Psoas muscle (tissue), 8 donors: ENCODE data around the gene GTPBP3. TPM values are rescaled to one million over a fixed set of nuclear protein-coding genes. Genes with fewer than 3 reads are reported as not detected.

Experiments
- ATAC-seq, 4 donors: fragments of 200-7000 bp; cut with Tn5 transposase; one replicate each; pipeline ENCODE4 v1.9.1; 2020; ENCODE audit warnings: moderate library complexity in 3 of 4, mild to moderate bottlenecking in 2 of 4
- DNase-seq, 2 donors: peaks; one replicate each; pipeline ENCODE4 v3.0.0-alpha.2; 2020
- H3K27ac ChIP-seq: fragments of 200-600 bp; one replicate; pipeline ENCODE4 v1.8.0; 2022
- H3K27me3 ChIP-seq, 3 donors: fragments of 200-600 bp in 1 of 3; one replicate each; pipeline versions ENCODE4 v1.6.1 to v1.8.0; 2013 to 2022; ENCODE audit warnings: low read length in 2 of 3, mild to moderate bottlenecking in 2 of 3, moderate library complexity in 1 of 3; ENCODE audit not compliant: insufficient read depth in 3 of 3
- H3K36me3 ChIP-seq, 2 donors: fragments of 200-600 bp in 1 of 2; one replicate each; pipeline versions ENCODE4 v1.6.1 to v1.8.0; 2013 to 2022; ENCODE audit warnings: low read depth in 1 of 2, mild to moderate bottlenecking in 1 of 2, moderate library complexity in 1 of 2; ENCODE audit not compliant: insufficient read depth in 1 of 2
- H3K4me1 ChIP-seq: fragments of 200-600 bp; one replicate; pipeline ENCODE4 v1.8.0; 2022
- H3K4me3 ChIP-seq: fragments of 200-600 bp; one replicate; pipeline ENCODE4 v1.8.0; 2022; ENCODE audit warnings: mild to moderate bottlenecking
- H3K9me3 ChIP-seq: fragments of 200-600 bp; one replicate; pipeline ENCODE4 v1.8.0; 2022
- CTCF ChIP-seq: fragments of 200-600 bp; IDR thresholded peaks from one replicate; pipeline ENCODE4 v1.8.0; 2022; ENCODE audit warnings: antibody characterized with exemption
- WGBS, 3 donors: extraction: QIAGEN DNeasy Blood & Tissue Kit; methylation state at CpG; one replicate each; pipeline versions ENCODE4 v1.1.6 to v1.1.7; 2013; 5-methylcytosine and 5-hydroxymethylcytosine counted together
- intact Hi-C, 2 donors: fragments of 100-400 bp; cut with DNase I; formaldehyde crosslinking; loops; one replicate each; pipeline versions ENCODE4 v1.11.0 to v1.14.2; 2022
- polyA plus RNA-seq, 3 donors: library from polyadenylated mRNA; stranded (reverse); fragments of 200-250 nt; gene quantifications; one replicate each; pipeline ENCODE4 v1.2.3, GENCODE V29; 2013
- total RNA-seq, 4 donors: library from RNA; stranded (reverse); fragmentation: NEBNext Ultra II Directional in 2 of 4; extraction: Animal tissue kit (Norgen Biotek cat#: 25700) in 2 of 4; gene quantifications; one replicate each; pipeline versions ENCODE4 v1.2.1 to v1.2.4, GENCODE V29; 2021 to 2023
- donor health status: healthy with polysubstance abuse.
- donor health status: DM: no; HTN: no; CAD: no; lungs with moderate emphysema.
- donor health status: Bipolar disorder and iron deficiency.
- donor health status: healthy.
- donor health status: DM: yes; HTN: yes; CAD: no.
- donor health status: DM: no; HTN: no; CAD: no.
- donor health status: DM: no; HTN: no; CAD: no.
- donor health status: DM: yes; HTN: yes; CAD: no.

GTPBP3 gene
- total and polyA plus RNA-seq, 7 donors, result 6.2 to 16.5 (median 10.1) TPM

DNA sequence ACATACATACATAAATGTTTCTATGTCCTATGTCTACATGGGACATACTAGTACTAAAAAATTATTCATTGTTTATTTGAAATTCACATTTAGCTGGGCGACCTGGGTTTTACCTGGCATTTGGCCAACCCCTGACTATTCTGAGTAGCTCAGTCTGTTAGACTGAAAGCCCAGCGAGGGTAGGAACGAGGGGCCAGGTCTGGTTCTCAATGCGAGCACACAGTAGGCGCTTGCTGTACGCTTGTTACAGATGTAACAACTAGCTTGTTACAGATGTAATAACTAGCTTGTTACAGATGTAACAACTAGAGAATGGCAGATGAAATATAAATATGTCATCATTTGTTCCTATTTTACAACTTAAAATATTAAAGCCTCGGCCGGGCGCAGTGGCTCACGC lies 1.8 kb upstream of the GTPBP3 start:
- Histone ChIP-seq H3K4me3 (peak overlapping the region; percentile 87), H3K36me3 (peaks cover 0 to 25% of the 10 kb centered on the region in 2 donors), H3K9me3 (no peaks in the 10 kb centered on the region), H3K27ac (peak overlapping the region; percentile 83), H3K4me1 (peaks cover 24% of the 10 kb centered on the region), H3K27me3 (no peaks in the 10 kb centered on the region)
- DNase-seq (no peak), ATAC-seq (no peak)
- no peak for TF ChIP-seq CTCF
- 66 to 69% (median 66%) methylated on average over 10 of the region's 10 CpGs for WGBS, 3 donors
- intact Hi-C loops, result no loop called here

- WGBS, 3 donors, result 7 to 10% (median 7%) methylated on average over 44 to 50 of the region's 50 CpGs
- TF ChIP-seq CTCF, result no peak
- DNase-seq (no peak), ATAC-seq (no peak)
- H3K36me3 ChIP-seq, result peaks cover 0 to 27% of the 10 kb centered on the region in 2 donors
- H3K9me3 ChIP-seq, result no peaks in the 10 kb centered on the region
- H3K4me3 ChIP-seq, result peak overlapping the region; percentile 75
- intact Hi-C loops, result no loop called here
- no peaks in the 10 kb centered on the region for H3K27me3 ChIP-seq
- H3K4me1 ChIP-seq, result peaks cover 24% of the 10 kb centered on the region
- H3K27ac ChIP-seq, result peak overlapping the region; percentile 83
Observed at GRCh38 chr19:17337675-17338432, 501 bp downstream of the GTPBP3 start.

DNA sequence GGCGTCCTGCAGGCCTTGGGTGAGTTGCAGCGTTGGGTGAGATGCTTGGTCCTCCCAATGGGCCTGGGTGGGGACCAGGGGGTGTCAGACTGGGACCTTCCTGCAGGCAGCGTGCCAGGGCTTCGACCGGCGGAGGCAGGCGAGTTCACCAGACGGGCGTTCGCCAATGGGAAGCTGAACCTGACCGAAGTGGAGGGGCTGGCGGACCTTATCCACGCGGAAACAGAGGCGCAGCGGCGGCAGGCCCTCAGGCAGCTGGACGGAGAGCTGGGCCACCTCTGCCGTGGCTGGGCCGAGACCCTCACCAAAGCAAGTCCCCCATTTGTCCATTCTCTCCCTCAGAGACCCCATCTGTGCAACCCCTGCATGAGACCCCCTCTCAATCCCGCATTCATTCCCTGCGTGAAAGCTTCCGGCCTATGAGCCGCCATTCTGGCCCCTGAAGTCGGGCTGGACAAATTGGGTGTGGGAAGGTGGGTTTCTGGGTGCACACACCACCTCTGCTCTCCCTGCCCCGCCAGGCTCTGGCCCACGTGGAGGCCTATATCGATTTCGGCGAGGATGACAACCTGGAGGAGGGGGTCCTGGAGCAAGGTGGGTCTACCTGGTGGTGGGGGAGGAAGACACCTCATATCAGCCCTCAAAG lies 1.2 kb downstream of the GTPBP3 start:
- Histone ChIP-seq H3K9me3 (no peaks in the 10 kb centered on the region), H3K27me3 (no peaks in the 10 kb centered on the region), H3K4me1 (peaks cover 23% of the 10 kb centered on the region), H3K27ac (no peak overlapping the region), H3K36me3 (peaks cover 0 to 24% of the 10 kb centered on the region in 2 donors), H3K4me3 (peak overlapping the region; percentile 75)
- TF ChIP-seq CTCF, result no peak
- intact Hi-C loops, result no loop called here
- WGBS, 3 donors, result 88 to 89% (median 88%) methylated on average over 23 to 30 of the region's 30 CpGs
- DNase-seq, result no peak
- ATAC-seq, result no peak

GRCh38 chr19:17339088-17339741 lies 1.9 kb downstream of the GTPBP3 start:
- no peak for ATAC-seq
- TF ChIP-seq CTCF, result no peak
- 89 to 93% (median 89%) methylated on average over 33 to 34 of the region's 34 CpGs for WGBS, 3 donors
- Histone ChIP-seq H3K36me3 (peaks cover 0 to 28% of the 10 kb centered on the region in 2 donors), H3K4me1 (peaks cover 19% of the 10 kb centered on the region), H3K27me3 (no peaks in the 10 kb centered on the region), H3K27ac (no peak overlapping the region), H3K4me3 (peak overlapping the region; percentile 11), H3K9me3 (no peaks in the 10 kb centered on the region)
- DNase-seq, result no peak
- intact Hi-C loops, result no loop called here
